C1 segment of cervical spinal cord (tissue), 14 donors: ENCODE data around the gene COX7A2.

Experiments
- DNase-seq, 14 donors: peaks; one replicate each; lab custom pipeline; 2025; lab: John Stamatoyannopoulos, UW

The COX7A2 gene

DNA sequence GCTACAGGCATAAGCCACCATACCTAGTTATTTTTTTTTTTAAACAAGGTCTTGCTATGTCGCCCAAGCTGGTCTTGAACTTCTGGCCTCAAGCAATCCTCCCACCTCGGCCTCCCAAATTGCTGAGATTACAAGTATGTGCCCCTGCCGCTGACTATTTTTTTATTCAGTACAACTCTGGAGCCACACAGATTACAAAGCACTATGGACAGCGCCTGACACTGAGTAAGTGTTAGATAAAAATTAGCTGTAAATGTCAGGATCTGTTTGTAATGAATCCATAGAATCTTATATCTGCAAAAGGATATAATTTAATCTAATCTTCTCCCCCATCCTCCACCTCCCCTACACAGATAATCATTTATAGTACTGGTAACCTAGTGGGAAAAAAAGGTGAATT lies 22.5 kb downstream of the COX7A2 start:
- no peak for DNase-seq

DNA sequence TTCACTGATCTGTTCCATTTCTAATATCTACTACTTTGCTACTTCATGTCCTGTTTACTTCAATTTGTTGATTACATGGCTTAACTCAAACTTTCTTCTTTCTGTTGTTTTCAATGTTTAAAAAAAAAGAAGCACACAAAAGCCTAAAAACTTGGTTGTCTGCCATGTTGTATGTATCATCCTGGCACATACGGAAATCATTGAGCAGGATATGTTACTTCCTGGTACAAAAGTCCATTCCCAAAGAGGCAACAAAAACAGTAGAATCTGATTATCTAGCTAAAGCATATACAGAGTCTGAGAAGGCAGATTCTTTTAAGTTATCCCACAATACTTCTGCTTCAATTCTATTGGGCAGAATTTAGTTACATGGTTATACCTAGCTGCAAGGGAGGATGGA lies 23.2 kb downstream of the COX7A2 start:
- no peak for DNase-seq

DNA sequence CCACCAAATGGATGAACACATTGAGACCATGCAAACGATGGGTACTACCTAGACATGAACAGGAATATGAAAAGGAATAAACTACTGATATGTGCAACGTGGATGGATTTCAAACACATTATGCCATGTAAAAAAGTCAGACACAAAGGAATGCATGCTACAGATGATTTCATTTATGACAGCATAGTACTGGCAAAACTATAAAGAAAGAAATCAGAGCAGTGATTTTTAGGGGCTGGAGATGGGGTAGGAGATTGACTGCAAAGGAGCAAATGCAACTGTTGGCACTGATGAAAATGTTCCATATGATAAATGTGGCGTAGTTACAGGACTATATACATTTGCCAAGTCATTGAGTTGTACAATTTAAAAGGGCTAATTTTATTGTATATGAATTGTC lies 24.3 kb downstream of the COX7A2 start:
- DNase-seq = no peak

DNA sequence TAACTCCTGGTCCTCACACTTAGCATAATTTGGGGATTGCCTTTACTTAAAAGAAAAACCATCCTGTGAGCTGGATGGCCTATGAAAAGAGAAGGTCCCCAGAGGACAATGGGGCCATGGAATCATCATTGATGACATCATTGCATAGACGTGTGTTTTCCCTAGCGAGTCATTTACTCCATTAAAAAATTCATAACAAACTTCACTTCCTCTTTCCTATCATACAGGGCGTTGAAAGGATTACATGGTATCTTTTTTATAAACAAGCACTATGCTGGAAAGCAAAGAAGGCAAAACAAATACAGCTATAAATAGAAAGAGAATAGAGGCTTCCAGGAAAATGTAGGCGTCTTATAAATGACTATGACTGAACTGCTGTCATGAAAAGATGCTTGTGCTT lies 26.4 kb downstream of the COX7A2 start:
- no peak for DNase-seq

DNA sequence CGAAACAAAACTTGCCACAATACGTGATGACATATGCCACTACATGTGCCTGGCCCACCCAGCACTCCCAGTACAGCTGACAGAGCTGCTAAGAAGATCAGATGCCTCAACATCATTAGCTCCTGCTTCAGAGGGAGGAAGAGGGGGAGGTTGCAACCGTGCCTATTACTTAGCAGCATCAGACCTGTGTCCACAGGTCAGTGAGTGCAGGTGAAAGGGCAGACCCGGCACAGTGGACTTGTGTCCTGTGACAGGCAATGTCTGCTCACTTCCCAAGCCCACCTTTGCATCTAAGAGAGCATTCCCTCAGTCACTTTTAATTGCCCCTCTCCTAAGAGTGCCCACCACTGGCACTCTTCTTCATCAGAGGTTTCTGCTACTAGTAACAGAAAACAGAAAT lies 28.3 kb downstream of the COX7A2 start:
- DNase-seq = no peak

DNA sequence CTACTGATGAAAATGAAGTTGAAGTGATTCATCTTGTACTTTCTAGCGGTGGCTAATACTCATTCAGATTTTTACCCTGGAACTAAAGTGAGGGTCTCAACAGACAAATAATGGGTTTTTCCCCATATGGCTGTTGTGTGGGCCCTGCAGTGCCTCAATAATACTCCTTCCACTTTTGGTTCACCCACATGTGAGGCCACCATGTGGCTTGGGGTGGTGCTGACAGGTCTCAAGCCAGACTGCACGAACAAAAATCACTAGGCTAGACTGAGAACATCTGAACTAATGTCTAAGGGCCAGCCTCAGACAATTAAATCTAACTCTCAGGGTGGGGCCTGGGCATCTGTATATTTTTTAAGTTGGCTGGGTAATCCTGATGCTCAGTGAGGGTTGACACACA lies 29.9 kb downstream of the COX7A2 start:
- no peak for DNase-seq

DNA sequence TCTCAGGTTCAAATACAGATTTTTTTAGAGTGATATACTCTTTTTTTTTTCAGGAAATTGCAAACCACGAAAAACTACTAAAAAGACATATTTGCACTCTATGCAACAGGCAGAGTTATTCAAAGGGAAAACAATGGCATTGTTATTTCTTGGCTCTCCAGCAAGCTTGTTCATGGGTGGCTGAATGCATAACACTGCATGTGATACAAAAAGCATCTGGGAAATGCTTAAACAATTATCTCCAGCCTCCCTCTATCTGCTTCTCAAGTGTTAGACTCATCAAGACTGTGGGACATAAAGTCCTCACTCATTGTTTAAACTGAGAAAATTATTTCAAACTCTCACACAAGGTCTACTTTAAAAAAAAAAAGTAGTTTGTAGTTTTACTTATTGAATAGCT lies 30.5 kb downstream of the COX7A2 start:
- DNase-seq = no peak

DNA sequence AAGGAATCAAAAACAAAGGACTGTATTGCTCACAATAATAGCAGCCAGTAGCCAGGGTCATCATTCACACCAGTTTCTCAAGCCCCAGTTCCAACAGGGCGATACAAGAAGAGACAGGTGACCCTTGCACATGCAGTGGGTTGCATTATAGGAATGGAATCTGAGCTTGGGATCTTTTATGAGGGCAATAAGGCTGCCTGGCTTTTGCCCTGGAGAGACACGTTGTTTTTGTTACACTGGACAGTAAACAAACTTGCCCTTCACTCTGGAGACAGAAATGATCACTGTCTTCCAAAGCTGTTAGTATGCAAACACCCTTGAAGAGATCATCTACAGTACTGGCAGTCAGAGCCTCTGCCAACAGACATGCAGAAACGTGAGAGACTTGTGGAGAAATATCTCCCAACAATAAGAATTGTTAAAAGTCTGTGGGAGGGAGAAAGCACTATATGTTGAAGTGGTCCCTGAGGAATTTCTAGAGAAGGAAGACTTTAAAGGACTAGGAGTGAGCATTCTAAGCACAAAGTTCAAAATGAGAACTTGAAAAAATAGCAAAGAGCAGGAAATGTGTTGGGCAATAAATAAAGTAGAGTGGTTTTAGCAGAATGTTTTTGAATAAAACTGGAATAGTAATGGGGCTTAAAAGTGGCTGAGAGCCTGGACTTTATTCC lies 31.5 kb downstream of the COX7A2 start:
- DNase-seq = no peak

DNA sequence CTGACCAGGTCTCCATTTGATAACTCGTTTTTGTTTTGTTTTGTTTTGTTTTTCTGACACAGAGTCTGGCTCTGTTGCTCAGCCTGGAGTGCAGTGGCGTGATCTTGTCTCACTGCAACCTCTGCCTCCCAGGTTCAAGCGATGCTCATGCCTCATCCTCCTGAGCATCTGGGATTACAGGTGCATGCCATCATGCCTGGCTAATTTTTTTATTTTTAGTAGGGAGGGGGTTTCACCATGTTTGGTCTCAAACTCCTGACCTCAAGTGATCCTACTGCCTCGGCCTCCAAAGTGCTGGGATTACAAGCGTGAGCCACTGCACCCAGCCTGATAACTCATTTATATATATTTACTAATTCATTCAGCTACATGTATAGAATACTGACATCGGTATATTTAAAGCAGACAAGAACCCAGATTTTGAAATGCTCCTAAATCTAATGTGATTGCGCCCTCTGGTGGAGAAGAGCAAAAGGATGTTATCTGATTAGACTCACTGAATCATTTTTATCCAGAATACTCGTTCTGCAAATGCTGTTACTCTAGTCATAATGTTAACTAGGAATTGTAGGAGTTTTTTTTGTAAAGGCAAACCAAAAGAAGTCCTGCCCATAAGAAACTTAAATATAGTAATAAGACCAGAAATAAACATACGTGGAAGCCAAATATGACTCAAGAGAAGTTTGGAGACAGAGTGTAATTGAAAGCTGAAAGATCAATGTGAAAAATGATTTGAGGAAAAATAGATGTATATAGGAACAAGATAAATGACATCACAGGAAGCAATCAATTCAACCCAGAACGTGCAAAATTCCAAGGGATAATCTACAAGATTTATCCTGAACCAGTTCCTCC lies 32.5 kb downstream of the COX7A2 start:
- peak in 3 of 14 donors; percentile 10 to 25 (median 11) for DNase-seq

DNA sequence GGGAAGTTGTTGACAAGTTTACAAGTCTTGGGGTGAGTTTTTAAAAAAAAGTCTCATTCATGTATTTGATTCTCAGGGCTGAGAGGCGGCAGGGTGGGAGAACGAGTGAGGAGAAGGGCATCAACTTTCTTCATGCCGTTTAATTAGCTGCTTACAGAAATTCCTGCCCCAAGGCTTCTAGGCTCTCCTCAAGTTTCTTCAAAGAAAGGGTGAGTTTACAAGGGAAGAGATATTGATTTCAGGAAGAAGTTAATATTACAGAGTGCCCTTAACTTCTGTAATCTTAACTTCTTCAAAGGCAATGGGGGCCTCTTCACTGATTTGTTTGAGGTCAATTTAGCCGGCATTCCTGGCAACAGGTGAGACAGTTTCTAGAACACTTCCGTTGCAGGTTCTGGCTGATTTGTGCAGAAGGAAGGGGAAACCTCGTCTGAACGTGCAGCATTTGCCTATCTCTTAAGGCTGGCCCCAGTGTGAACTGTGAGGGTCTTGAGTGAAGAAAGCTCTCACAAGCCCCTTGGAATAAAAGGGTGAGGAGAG lies 34.3 kb downstream of the COX7A2 start:
- no peak for DNase-seq

DNA sequence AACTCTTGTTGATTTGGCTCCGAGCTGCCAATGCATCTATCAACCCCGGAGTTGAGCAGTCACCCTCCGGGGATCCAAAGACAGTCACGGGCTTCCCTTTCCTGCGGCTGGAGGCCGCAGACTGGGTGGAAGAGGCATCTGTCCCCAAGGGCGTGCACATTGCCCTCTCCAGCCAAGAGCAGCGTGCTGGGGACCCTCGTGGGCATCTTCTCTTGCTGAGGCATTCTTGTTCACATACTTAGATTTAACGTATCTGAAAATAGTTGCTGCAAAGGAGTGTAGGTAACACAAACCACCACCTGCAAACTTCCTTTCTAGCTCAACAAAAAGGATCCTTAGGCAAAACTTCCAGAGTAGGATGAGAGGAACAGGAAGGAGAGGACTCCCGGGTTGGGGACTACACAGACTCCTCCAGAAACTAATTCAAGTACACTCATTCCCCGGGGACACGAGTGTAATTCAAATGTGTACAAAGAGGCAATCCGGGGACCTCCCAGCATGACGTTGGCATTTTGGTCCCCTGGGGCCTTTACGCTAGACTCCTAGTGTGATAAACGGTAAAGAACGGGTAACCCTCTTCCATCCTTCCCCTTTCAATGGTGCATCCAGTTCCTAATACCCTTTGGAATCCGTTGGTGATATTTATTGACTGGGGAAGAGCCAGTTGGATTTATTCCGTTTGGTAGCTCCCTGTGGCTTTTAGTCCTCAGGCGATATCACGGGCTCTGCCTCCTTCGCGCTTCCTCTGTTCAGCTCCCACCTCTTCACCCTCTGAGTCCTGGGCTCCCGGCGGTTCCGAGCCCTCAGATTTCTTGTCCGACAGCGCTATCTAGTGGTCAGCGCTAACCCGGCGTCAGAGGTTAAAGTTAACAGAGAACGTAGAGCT lies 35.1 kb downstream of the COX7A2 start:
- peak in 11 of 14 donors; percentile 28 to 77 (median 67) for DNase-seq

DNA sequence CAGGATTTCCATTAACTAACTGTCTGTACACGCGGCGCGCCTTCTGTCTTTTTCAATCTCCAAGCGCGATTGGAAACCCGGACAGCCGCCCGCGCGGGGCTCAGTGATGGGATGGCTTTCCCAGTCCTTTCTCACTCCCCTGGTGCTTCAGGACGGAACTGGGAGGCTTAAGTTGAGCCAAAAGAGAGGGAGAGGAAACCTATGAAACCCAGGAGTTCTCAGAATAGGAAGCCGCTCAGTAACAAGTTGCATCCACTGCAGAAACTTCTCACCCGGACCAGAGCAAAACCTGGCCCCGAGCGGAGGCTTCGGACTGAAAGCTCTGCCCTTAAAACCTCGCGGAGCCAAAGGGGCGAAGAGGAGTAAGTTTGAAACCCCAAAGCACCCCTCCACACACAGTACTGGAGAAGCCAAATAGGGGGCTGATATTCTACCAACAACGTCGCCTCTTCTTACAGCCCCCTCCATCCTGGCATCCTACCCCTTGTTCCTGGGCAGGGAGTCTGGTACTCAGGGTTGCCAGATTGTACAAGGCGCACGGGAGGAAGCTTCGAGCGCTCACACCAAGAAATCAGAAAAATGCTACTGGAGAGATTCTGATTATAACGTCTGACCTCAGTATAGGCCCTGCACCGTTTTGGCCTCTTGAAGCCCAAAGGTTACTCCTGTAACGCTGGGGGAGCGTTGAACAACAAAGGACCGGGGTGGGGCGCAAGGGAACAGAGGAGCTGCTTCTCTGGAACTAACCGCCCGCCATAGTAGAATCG lies 36.8 kb downstream of the COX7A2 start:
- DNase-seq = no peak

DNA sequence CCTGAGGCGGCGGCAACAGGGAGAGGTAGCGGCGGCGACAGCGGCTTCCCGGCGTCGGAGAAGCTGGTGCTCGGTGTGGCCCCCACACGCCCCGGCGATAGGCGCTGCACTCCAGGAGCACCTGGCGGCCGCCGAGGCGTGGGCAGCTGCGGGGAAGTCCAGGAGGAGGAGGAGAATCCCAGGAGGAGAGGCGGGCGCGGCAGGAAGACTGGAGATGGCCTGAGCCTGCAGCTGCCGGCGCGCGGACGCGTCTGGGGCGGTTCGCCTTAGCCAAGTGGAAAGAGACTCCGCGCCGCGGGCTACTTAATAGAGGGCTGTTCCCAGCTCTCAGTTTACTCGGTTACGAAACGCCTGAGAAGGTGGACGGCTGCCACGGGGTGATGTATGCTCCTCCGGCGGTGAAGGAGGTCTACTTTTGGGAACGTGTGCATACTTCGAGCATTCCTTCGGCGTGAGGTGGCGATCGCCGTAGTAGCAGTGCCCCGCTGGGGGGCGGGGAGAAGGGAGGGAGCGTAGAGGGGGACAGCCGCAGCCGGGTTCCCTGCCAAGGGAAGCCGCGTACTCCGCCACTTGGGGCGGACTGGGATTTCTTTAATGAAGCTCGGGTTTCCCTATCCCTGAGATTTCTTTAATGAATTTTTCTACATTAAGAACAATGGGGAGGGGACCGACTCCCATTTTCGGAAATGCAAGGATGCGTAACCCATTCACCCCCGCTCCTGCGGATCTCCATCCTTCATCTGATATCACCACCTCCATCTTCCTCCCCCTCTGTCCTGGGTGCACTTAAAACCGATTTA lies 37.6 kb downstream of the COX7A2 start, which contains the start of gene COL12A1:
Gene COL12A1 (minus strand): TSS at position 278 of the 800 bp plus-strand sequence. CDS start 3,261 bp downstream, outside the sequence.
- no peak for DNase-seq

DNA sequence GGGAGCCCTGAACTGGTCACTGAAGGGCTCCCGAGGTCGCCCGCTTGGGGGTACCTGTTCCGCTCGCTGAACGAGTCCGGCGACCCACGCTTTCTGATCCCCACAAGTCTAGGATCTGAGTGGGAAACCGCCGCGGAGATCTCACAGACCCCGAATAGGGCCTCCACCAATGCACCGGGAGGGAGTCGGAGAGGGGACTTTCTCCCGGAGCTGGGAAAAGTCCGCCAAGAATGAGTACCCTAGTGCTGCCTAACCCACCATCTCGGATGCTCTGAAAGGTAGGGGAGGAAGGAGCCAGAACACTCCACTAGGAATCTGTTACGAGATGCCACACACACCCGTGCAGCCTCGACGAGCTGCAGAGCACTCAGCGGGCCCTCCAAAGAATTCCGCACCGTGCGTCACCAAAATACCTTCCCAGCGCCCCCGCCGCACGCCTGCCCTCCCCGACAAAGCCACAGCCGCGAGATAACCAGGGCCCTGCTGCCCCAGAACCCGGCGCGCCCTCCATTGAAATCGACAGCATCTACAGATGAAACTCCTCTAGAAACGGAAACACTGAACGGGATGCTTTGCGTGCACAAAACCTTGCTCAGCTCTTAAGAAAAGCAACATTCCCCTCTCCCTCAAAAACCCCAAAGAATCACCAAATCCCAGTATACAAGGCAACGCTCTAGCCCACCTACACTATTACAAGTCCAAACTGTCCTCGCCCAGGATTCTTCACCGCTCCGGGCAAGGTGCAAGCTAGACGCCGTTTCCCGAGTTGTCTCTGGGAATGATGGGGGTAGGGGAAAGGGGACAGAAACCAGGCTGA lies 38.4 kb downstream of the COX7A2 start:
- DNase-seq = no peak

DNA sequence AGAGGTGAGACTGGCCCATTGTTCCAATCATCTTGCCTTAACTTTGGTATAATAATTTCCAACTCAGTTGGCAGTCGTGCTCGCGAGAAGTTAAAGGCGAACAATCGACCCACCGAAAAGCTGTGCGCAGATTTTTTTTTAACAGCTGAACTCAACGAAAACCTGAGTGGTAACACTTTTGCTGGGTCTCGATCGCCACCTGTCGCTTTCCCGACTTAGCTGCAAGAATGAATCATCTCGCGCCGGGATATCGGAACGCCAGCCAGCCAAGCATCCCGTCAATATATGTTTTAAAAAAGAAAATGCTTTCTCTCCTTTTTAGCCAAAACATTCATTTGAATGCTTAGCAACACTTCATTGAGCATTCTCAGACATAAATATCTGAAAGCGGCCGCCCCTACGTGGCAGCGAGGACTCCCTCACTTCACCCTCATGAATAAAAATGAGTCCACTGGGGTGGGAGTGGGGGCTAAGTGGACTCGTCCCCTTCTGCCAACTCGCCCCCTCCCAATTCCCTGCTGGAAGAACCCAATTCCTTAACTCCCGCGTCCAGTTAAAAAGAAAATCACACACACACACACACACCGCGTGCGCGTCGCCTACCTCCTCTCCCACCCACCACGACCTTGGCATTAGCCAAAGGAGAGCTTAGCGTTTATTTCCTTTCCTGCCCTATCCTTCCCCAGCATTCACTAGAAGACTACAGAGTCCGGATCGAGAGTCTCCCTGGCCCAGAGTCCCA lies 39.2 kb downstream of the COX7A2 start:
- peak in 5 of 14 donors; percentile 3 to 18 (median 12) for DNase-seq

DNA sequence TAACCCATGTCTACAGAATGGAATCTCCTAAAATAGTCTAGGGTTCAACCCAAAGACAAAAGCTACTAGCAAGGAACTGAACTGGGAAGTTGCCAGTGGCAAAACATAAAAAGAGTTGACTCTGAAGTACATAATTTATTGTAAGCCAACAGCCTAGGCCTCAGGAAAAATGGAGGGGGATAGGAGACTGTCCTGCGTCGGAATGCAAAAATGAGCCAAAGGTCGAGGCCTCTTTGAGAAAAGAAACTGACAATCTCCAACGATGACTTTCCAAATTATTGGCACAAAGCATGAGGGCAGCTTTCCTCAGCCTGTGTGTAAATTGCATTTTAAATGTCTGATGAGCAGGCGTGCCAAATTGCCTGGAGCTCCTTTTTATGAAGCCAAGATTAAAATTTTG lies 39.9 kb downstream of the COX7A2 start:
- DNase-seq = no peak

DNA sequence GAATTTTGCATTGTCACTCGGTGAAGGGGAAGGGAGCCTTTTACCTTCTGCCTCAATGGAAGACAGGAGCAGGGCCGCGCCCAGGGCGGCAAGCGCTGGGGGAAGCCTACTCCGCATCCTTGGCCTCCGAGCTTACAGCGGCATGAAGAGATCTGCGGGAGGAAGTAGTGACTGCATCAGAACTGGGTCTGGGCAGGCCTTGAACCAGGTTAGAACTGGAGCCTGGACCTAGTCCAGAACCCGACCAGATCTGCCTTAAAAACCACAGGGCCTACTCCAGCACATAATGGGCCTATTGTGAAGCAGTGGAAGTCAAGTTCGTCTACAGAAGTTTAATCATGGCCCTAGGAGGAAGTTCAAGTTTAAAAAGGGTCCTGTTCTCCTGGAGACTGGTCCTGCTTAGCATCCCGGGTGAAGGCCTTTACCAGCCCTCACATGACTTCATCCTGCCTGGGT lies 40.9 kb downstream of the COX7A2 start:
- no peak for DNase-seq

DNA sequence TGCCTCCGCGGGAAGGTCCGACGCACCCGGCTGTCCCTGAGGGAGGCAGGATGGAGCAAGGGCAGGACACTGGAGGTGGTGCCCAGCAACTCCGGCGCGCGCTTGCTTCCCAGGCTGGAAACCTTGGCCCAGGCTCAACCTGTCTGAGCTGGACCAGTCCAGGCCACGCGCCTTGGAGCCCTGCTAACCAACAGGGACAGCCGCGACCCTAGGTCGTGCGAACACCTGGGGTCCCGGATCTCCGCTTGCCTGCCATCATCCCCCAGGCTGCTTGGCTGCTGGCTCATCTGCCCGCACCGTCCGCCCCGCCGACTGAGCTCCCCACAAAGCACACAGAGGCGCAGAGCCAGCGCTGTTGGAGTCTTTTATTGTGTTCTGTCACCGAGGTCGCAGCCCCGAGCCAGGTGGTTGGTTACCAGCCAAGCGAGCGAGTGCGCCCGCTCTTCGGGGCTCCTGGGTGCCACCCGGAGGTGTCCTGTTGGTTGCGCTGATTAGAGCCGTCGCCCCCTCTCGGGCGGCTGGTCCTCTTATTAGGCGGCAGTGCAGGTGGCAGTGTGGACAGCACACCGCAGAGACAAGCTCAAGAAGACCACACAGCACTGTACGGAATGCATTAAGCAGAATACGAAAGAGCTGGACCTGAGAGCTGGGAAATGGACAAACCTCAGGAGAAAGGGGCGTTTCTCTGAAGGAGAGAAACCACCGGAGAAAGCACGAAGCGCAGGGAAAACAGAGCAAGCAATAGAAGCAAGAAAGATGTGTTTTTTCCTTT lies 41.5 kb downstream of the COX7A2 start:
- DNase-seq = no peak
